ENCODE results near the gene CD38. TPM values are rescaled to one million over a fixed set of nuclear protein-coding genes. Genes with fewer than 3 reads are reported as not detected.
A peak's percentile ranks its signal among the peaks of the same experiment; 100 is the strongest.

CD38 gene
- total and polyA plus RNA-seq, 2 experiments from 2014 or later = not detected

GRCh38 chr4:15781427-15782095 lies 3.4 kb downstream of the CD38 start:
- Histone ChIP-seq H3K36me3 (no peaks in the 10 kb centered on the region), H3K4me3 (no peak overlapping the region), H3K27me3 (peaks cover 52% of the 10 kb centered on the region), H3K4me1 (ENCODE audit: low read depth) (no peaks in the 10 kb centered on the region), H3K27ac (no peak overlapping the region), H3K9me3 (ENCODE audit: low read depth) (no peaks in the 10 kb centered on the region)
- no peak for TF ChIP-seq CTCF (IDR thresholded peaks at IDR 0.05; ENCODE audit: low read depth, low read length)
- peak in 1 of 2 donors; percentile 65 for DNase-seq (ENCODE audit: low read depth in 1 of 2, low spot score in 1 of 2)

- peaks cover 31% of the 10 kb centered on the region for H3K27me3 ChIP-seq
- no peak for DNase-seq (ENCODE audit: low read depth in 1 of 2, low spot score in 1 of 2)
- H3K27ac ChIP-seq = no peak overlapping the region
- no peak for TF ChIP-seq CTCF (IDR thresholded peaks at IDR 0.05; ENCODE audit: low read depth, low read length)
- H3K4me1 ChIP-seq (ENCODE audit: low read depth) = no peaks in the 10 kb centered on the region
- H3K9me3 ChIP-seq (ENCODE audit: low read depth) = no peaks in the 10 kb centered on the region
- no peak overlapping the region for H3K4me3 ChIP-seq
- no peaks in the 10 kb centered on the region for H3K36me3 ChIP-seq
These were observed 5.5 kb downstream of the CD38 start for GRCh38 chr4:15783676-15784075.

GRCh38 chr4:15784959-15785634 lies 7.0 kb downstream of the CD38 start:
- Histone ChIP-seq H3K4me3 (no peak overlapping the region), H3K27me3 (peaks cover 17% of the 10 kb centered on the region), H3K36me3 (no peaks in the 10 kb centered on the region), H3K27ac (no peak overlapping the region), H3K9me3 (ENCODE audit: low read depth) (no peaks in the 10 kb centered on the region), H3K4me1 (ENCODE audit: low read depth) (no peaks in the 10 kb centered on the region)
- TF ChIP-seq CTCF (IDR thresholded peaks at IDR 0.05; ENCODE audit: low read depth, low read length) = no peak
- DNase-seq (ENCODE audit: low read depth in 1 of 2, low spot score in 1 of 2) = no peak

GRCh38 chr4:15786743-15787142 lies 8.6 kb downstream of the CD38 start:
- no peak for DNase-seq (ENCODE audit: low read depth in 1 of 2, low spot score in 1 of 2)
- Histone ChIP-seq H3K4me3 (no peak overlapping the region), H3K9me3 (ENCODE audit: low read depth) (no peaks in the 10 kb centered on the region), H3K27me3 (peaks cover under 1% of the 10 kb centered on the region), H3K4me1 (ENCODE audit: low read depth) (no peaks in the 10 kb centered on the region), H3K36me3 (no peaks in the 10 kb centered on the region), H3K27ac (no peak overlapping the region)
- no peak for TF ChIP-seq CTCF (IDR thresholded peaks at IDR 0.05; ENCODE audit: low read depth, low read length)

- no peak for TF ChIP-seq CTCF (IDR thresholded peaks at IDR 0.05; ENCODE audit: low read depth, low read length)
- H3K9me3 ChIP-seq (ENCODE audit: low read depth) = no peaks in the 10 kb centered on the region
- H3K36me3 ChIP-seq = no peaks in the 10 kb centered on the region
- H3K4me3 ChIP-seq = no peak overlapping the region
- peaks cover 9% of the 10 kb centered on the region for H3K4me1 ChIP-seq (ENCODE audit: low read depth)
- DNase-seq (ENCODE audit: low read depth in 1 of 2, low spot score in 1 of 2) = no peak
- H3K27ac ChIP-seq = no peak overlapping the region
- H3K27me3 ChIP-seq = no peaks in the 10 kb centered on the region
These were observed 14.8 kb downstream of the CD38 start for GRCh38 chr4:15792974-15793373.

Measured in cardiac muscle cell (in vitro differentiated cells and primary cell).